GM18868 (cell line): ENCODE measurements around the gene PGLYRP4.
"Not testable (repeated sequence)": the region's sequence is repeated elsewhere in the genome, so short reads cannot be mapped to it uniquely, and the experiment has no call there.

Experiments
- ATAC-seq: cut with Tn5 transposase; IDR thresholded peaks from one replicate; pipeline ENCODE4 v1.9.1; 2021; ENCODE audit warnings: mild to moderate bottlenecking, moderate library complexity; ENCODE audit not compliant: unreplicated experiment

PGLYRP4 gene

GRCh38 chr1:153341431-153341934 is 7.2 kb downstream of the PGLYRP4 start:
- no peak for ATAC-seq

- ATAC-seq = no peak
Measured at GRCh38 chr1:153340356-153340755, 8.3 kb downstream of the PGLYRP4 start.

DNA sequence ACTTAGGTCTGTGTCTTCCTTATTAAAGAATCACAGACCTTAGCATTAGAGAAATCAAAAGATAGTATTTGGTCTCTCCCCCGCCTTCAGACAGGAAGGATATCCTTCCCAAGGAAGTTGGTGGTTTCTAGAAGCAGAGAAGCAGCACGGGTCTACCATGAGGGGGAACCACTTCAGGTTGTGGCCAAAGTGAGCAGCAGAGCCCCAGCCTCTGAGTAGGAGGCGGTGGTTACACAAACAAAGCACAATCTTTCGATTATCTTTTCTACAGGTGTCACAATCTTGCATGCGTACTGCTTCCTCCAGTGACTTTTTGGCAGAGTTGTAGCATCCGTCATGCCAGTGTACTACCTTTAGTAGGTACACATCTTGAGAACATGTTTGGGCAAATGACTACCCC is 8.8 kb downstream of the PGLYRP4 start:
- no peak for ATAC-seq

DNA sequence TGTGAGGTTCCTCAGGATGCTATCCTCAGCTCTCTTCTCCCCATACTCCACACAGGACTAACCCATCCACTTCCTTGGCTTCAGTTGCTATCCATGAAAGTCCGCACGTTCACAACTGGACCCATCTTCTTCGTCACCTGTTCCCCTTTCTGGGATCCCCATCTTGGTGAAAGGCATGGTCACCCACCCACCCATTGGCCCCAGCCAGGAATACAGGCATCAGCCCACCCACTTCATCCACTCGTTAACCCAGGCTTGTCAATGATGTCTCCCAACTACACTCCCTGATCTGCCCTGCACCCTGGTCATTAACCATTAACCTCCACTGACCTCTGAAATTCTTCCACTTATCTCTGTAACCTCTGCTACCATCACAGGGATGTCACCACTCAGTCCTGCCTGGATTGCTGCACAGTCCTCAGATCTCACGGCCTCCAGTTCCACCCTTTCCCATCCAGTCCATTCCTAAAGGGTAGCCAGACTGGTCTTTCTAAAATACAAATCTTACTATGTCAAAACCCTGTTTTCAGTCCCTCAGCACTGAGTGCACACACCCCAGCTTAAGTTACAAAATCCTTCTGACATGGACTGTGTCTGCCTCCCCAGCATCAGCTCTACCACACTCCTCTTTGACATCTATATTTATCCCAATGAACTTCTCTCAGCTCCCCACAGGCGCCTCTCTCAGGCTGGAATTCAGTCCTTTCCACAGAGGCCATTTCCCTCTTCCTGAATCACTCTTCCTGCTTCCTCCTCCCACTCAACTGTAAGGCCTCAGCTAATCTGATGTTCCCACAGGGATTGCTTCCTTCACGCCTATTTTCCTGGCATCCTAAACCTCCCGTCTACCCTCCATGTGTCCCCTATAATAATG is 10.4 kb downstream of the PGLYRP4 start:
- no peak for ATAC-seq

DNA sequence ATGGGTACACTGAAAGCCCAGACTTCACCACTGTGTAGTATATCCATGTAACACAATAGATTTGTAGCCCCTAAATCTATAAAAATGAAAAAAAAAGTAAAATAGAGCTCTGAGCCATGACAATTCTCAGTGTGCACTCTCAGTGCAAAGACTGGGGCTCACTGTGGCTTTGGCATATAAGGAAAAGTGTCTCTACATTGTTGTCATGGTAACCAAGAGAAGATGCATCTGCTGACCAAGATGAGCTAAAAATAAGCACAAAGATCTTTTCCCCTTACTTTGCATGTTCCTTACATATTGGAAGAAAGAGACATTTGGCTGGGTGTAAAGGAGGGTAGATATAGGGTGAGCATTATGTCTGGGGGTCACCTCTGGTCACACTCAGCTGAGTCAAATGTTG is 12.0 kb downstream of the PGLYRP4 start:
- ATAC-seq = peak; percentile 41

DNA sequence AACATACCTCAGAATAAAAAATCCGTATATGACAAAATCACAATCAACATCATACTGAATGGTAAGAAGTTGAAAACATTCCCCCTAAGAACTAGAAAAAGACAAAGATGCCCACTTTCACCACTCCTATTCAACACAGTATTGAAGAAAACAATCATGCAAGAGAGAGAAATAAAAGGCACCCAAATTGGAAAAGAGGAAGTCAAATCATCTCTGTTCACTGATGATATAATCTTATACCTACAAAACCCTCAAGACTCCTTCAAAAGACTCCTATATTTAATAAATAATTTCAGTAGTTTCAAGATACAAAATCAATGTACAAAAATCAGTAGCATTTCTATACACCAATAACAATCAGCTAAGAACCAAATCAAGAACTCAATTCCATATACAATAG is 14.7 kb downstream of the PGLYRP4 start:
- ATAC-seq = no peak

DNA sequence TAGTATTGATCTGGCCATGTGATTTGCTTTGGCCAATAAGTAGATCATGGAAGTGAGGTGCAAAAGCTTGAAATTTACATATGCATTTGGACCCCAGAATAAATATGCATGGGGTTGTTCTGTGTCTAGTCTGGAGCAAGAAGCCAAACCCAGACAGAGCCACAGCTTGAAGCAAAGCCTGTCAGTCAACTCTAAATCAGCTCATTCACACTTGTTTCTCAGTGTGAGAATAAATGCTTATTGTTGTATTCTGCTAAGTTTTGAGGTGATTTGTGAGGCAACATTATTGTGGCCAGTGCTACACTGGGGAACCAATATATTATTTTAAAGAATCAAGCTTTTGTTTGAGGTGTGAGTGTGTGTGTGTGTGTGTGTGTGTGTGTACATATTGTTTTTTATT is 23.7 kb downstream of the PGLYRP4 start:
- no peak for ATAC-seq

DNA sequence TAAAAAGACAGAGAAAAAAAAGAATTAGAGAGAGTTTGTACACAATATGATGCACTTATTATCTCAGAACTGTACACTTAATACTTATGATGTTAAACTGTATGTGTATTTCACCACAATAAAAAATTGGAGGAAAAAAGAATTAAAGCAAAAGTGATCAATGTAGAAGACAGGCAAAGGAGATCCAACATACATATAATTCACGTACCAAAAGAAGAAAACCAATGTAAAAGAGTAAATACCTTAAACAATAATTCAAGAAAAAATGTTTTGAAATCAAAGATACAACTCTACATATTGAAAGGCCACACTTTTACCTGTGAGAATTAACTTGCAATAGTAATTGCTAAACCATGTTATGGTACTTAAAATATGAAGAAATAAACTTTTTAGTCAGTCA is 26.1 kb downstream of the PGLYRP4 start:
- ATAC-seq = no peak

DNA sequence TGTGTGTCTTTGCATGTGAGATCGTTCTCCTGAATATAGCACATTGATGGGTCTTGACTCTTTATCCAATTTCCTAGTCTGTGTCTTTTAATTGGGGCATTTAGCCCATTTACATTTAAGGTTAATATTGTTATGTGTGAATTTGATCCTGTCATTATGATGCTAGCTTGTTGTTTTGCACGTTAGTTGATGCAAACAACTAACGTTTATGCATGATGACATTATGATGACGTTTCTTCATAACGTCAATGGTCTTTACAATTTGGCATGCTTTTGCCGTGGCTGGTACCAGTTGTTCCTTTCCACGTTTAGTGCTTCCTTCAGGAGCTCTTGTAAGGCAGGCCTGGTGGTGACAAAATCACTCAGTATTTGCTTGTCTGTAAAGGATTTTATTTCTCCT is 30.5 kb downstream of the PGLYRP4 start:
- ATAC-seq = not testable (repeated sequence)

DNA sequence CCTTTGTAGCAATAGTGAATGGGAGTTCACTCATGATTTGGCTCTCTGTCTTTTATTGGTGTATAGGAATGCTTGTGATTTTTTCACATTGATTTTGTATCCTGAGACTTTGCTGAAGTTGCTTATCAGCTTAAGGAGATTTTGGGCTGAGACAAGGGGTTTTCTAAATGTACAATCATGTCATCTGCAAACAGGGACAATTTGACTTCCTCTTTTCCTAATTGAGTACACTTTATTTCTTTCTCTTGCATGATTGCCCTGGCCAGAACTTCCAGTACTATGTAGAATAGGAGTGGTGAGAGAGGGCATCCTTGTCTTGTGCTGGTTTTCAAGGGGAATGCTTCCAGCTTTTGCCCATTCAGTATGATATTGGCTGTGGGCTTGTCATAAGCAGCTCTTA is 32.6 kb downstream of the PGLYRP4 start:
- not testable (repeated sequence) for ATAC-seq

DNA sequence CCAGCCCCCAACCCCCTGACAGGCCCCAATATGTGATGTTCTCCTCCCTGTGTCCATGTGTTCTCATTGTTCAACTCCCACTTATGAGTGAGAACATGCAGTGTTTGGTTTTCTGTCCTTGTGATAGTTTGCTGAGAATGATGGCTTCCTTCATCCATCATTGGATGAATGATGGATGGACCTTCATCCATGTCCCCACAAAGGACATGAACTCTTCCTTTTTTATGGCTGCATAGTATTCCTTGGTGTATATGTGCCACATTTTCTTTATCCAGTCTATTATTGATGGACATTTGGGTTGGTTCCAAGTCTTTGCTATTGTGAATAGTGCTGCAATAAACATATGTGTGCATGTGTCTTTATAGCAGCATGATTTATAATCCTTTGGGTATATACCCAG is 34.3 kb downstream of the PGLYRP4 start:
- ATAC-seq = not testable (repeated sequence)

DNA sequence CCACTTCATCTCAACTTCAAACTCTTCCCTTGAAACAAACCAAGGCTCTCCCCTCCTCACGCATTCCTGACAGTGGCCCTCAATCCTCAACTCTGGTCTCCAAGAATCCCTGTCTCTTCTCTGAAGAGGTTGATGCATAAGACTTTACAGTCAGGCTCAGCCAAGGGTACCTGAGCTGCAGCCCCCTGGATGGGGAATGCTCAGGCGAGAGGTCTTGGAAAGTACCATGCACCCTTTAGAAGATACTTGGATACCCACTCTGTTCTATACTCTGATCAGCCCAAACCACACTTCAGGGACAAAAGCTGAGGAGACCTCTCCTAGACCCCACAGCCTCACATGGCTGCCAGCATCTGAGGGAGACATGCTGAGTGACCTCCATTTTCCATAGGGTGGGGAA is 35.4 kb downstream of the PGLYRP4 start:
- ATAC-seq = no peak

GRCh38 chr1:153312570-153313186 is 36.0 kb downstream of the PGLYRP4 start, which contains the start of gene PGLYRP3:
Gene PGLYRP3, minus strand, starts transcription at chr1:153312952. Its CDS starts 2,287 bp downstream, at chr1:153310665.
- no peak for ATAC-seq

DNA sequence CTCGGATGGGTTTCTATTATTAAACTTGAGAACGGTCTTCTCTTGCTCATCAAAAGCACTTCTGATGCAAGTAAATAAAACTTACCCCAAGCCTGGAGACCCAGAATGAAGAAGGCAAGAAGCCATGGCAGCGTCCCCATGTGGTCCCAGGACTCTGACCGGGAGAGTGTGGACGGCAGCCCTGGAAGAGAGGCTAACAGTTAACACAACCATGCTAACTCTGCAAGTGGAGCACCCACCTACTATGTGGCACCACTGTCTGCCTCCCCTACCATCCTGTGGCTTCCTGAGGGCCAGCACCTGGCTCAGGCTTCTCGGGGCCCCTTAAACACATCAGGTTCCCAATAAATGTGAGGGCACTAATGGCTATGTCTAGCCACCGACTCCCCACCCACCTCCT is 38.1 kb downstream of the PGLYRP4 start:
- ATAC-seq = no peak

GRCh38 chr1:153309441-153309840 is 39.2 kb downstream of the PGLYRP4 start:
- ATAC-seq = no peak

- no peak for ATAC-seq
Measured at GRCh38 chr1:153308540-153308939, 40.1 kb downstream of the PGLYRP4 start.

- no peak for ATAC-seq
Measured at GRCh38 chr1:153307221-153307600, 41.4 kb downstream of the PGLYRP4 start.

DNA sequence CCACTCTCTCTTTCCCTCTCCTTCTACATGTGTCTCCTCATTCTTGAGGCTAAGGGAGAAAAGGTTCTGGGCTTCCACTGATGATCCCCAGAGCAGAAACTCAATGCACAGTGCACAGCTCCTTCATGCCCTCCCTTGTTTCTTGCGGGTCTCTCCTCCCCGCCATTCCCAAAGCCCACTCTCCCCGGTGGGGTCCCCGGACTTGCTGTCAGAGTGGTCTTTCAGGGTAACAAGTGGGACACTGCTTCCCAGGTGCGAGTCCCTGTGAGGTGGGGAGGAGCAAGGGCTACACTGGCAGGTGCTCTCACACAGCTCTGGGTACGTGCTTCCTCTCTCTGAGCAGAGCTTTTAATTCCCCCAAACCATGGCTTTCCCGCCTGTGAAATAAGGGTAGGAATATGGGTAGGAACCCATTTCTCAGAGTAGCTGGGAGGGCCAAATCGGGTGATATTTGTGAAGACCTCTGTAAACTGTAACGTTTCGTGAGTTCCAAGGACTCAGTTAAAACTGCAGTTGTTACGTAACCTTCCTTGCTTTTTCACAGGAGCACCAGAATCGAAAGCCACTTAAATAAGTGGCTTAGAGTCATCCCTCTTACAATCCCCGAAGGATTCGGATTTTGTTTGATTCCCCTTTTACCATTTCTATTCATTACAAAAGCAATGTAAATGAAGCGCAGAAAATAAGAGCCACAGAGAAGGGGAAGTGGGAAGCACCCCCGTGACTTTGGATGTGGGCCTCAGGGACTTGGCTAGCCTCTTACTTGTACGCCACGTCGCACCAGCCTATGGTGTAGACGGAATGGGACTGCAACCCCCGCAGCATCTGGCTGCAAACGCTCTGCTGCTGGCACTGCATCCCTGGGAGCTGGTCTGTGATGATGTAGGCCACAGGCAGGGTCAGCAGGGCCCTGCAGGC is 42.1 kb downstream of the PGLYRP4 start:
- no peak for ATAC-seq

DNA sequence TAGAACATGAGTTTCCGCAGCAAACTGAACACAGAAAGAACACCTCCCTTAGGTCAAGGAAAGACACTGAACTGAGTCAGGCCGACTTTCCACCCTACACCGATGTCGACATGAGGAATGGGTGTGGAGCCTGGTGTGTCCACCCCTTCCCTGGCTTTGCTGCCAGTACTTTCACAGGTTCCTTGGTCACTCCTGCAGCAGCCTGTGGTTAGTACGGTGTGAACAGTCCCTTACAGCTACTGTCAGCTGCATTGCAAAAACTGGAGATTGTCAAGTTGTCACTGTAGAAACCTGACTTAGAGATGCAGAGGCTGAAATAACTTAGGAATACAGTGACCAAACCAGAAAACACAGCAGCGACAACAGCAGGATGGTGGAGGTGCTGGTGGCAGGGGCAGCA is 43.0 kb downstream of the PGLYRP4 start:
- no peak for ATAC-seq

- ATAC-seq = no peak
Measured at GRCh38 chr1:153302308-153302707, 46.3 kb downstream of the PGLYRP4 start.

GRCh38 chr1:153293851-153294250 is 54.8 kb downstream of the PGLYRP4 start:
- ATAC-seq = no peak
